ENCODE measurements around the gene ZNF580. TPM values are rescaled to one million over a fixed set of nuclear protein-coding genes. Genes with fewer than 3 reads are reported as not detected.

The ZNF580 gene
- total and polyA plus RNA-seq, 9 of the 15 experiments (the other 6 are each of a cell fraction or from before 2014, with no cell fraction given) = 2.3 to 47.4 (median 6.0) TPM

GRCh38 chr19:55605637-55606470 lies 34.9 kb upstream of the ZNF580 start, which contains the start of gene ZNF865 (continued):
- TF ChIP-seq PCBP1 (IDR thresholded peaks at IDR 0.05; ENCODE audit: low read depth, low read length, poor library complexity, severe bottlenecking) (no peak), POU5F1 (IDR thresholded peaks at IDR 0.05; ENCODE audit: borderline replicate concordance, low read depth, low read length, partially characterized antibody) (peak; percentile 0), L3MBTL2 (IDR thresholded peaks at IDR 0.05) (peak; percentile 53), ZNF57 (CRISPR knock-in tag; IDR thresholded peaks at IDR 0.05) (no peak), ZFPM2 (CRISPR knock-in tag; IDR thresholded peaks at IDR 0.05) (no peak), SIN3A (IDR thresholded peaks at IDR 0.05; ENCODE audit: borderline replicate concordance in 2 of 2, control insufficient read depth in 1 of 2, low read depth in 2 of 2, low read length in 2 of 2) (peak; percentile 14 to 47; a peak in 1 of 4 replicates), PHB (CRISPR knock-in tag; IDR thresholded peaks at IDR 0.05) (no peak), ZC3H4 (CRISPR knock-in tag; IDR thresholded peaks at IDR 0.05; ENCODE audit: borderline replicate concordance) (no peak), MTF1 (CRISPR knock-in tag; IDR thresholded peaks at IDR 0.05; ENCODE audit: borderline replicate concordance) (no peak), RFX7 (CRISPR knock-in tag; IDR thresholded peaks at IDR 0.05) (no peak), ZNF282 (CRISPR knock-in tag; IDR thresholded peaks at IDR 0.05) (no peak), ZHX1 (conservative IDR thresholded peaks at IDR 0.05; ENCODE audit: low read length) (no peak), HMBOX1 (IDR thresholded peaks at IDR 0.05) (no peak), ZNF512 (tag; IDR thresholded peaks at IDR 0.05) (no peak)
